Measurements from ENCODE around the gene DPYD.

DPYD gene

DNA sequence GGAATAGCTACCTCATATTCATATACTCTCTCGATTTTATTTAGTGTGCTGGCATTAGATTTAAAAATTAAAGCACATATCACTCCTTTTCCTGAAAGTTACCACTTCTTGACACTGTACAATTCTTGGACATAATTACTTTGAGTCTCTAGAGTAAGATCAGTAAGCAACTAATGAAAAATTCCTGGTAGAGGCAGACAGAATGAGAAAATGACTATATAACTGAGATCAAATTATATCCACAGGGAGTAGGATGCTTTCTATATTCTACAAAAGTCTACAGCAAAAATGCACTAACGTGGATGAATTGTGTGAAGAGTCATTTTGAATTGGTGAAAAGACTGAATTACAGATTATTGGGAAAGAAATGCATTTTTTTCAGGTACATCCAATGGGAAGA lies 753.6 kb downstream of the DPYD start:
- Histone ChIP-seq H3K36me3 (ENCODE audit: control insufficient read depth, insufficient read depth, low read length) (no peaks in the 10 kb centered on the region), H3K4me1 (ENCODE audit: control insufficient read depth, insufficient read depth, low read length) (no peaks in the 10 kb centered on the region), H3K27me3 (ENCODE audit: control insufficient read depth, insufficient read depth, low read length) (no peaks in the 10 kb centered on the region), H3K9ac (ENCODE audit: low read depth, low read length) (no peak overlapping the region), H3K4me3 (ENCODE audit: low read depth, low read length) (no peak overlapping the region), H3K9me3 (ENCODE audit: control insufficient read depth, insufficient read depth, low read length) (no peaks in the 10 kb centered on the region)

GRCh38 chr1:97166626-97167025 lies 754.2 kb downstream of the DPYD start:
- H3K9ac ChIP-seq (ENCODE audit: low read depth, low read length): no peak overlapping the region
- no peaks in the 10 kb centered on the region for H3K27me3 ChIP-seq (ENCODE audit: control insufficient read depth, insufficient read depth, low read length)
- no peaks in the 10 kb centered on the region for H3K4me1 ChIP-seq (ENCODE audit: control insufficient read depth, insufficient read depth, low read length)
- no peaks in the 10 kb centered on the region for H3K36me3 ChIP-seq (ENCODE audit: control insufficient read depth, insufficient read depth, low read length)
- no peak overlapping the region for H3K4me3 ChIP-seq (ENCODE audit: low read depth, low read length)
- H3K9me3 ChIP-seq (ENCODE audit: control insufficient read depth, insufficient read depth, low read length): no peaks in the 10 kb centered on the region

DNA sequence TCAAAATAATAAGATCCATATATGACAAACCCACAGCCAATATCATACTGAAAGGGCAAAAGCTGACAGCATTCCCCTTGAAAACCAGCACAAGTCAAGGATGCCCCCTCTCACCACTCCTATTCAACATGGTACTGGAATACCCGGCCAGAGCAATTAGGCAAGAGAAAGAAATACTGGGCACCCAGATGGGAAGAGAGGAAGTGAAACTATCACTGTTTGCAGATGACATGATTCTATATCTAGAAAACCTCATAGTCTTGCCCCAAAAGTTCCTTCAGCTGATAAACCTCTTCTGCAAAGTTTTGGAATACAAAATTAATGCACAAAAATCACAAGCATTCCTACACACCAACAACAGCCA lies 756.6 kb downstream of the DPYD start:
- Histone ChIP-seq H3K9me3 (ENCODE audit: control insufficient read depth, insufficient read depth, low read length) (no peaks in the 10 kb centered on the region), H3K36me3 (ENCODE audit: control insufficient read depth, insufficient read depth, low read length) (no peaks in the 10 kb centered on the region), H3K9ac (ENCODE audit: low read depth, low read length) (no peak overlapping the region), H3K4me3 (ENCODE audit: low read depth, low read length) (no peak overlapping the region), H3K27me3 (ENCODE audit: control insufficient read depth, insufficient read depth, low read length) (no peaks in the 10 kb centered on the region), H3K4me1 (ENCODE audit: control insufficient read depth, insufficient read depth, low read length) (no peaks in the 10 kb centered on the region)

GRCh38 chr1:97163591-97164275 lies 757.1 kb downstream of the DPYD start:
- no peak overlapping the region for H3K9ac ChIP-seq (ENCODE audit: low read depth, low read length)
- H3K27me3 ChIP-seq (ENCODE audit: control insufficient read depth, insufficient read depth, low read length): no peaks in the 10 kb centered on the region
- no peaks in the 10 kb centered on the region for H3K4me1 ChIP-seq (ENCODE audit: control insufficient read depth, insufficient read depth, low read length)
- H3K9me3 ChIP-seq (ENCODE audit: control insufficient read depth, insufficient read depth, low read length): no peaks in the 10 kb centered on the region
- H3K36me3 ChIP-seq (ENCODE audit: control insufficient read depth, insufficient read depth, low read length): no peaks in the 10 kb centered on the region
- no peak overlapping the region for H3K4me3 ChIP-seq (ENCODE audit: low read depth, low read length)

GRCh38 chr1:97160818-97161217 lies 760.0 kb downstream of the DPYD start:
- no peaks in the 10 kb centered on the region for H3K4me1 ChIP-seq (ENCODE audit: control insufficient read depth, insufficient read depth, low read length)
- no peaks in the 10 kb centered on the region for H3K27me3 ChIP-seq (ENCODE audit: control insufficient read depth, insufficient read depth, low read length)
- no peak overlapping the region for H3K9ac ChIP-seq (ENCODE audit: low read depth, low read length)
- no peak overlapping the region for H3K4me3 ChIP-seq (ENCODE audit: low read depth, low read length)
- H3K36me3 ChIP-seq (ENCODE audit: control insufficient read depth, insufficient read depth, low read length): no peaks in the 10 kb centered on the region
- no peaks in the 10 kb centered on the region for H3K9me3 ChIP-seq (ENCODE audit: control insufficient read depth, insufficient read depth, low read length)

DNA sequence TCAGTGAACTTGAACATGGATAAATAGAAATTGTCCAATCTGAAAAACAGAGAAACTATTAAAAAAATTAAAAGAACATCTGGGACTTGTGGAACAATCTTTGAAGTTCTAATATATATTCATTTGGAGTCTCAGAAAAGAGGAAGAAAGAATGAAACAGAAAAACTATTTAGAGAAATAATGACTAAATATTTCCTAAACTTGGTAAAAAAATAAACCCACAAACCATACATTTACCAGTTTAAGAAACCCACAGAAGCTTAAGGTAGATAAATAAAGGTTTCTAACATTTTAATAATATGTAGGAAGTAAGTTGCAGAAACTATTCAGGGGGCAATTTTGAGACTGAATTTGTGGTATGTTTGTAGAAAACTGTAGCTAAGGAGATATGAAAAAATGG lies 761.5 kb downstream of the DPYD start:
- Histone ChIP-seq H3K9me3 (ENCODE audit: control insufficient read depth, insufficient read depth, low read length) (no peaks in the 10 kb centered on the region), H3K9ac (ENCODE audit: low read depth, low read length) (no peak overlapping the region), H3K4me1 (ENCODE audit: control insufficient read depth, insufficient read depth, low read length) (no peaks in the 10 kb centered on the region), H3K4me3 (ENCODE audit: low read depth, low read length) (no peak overlapping the region), H3K36me3 (ENCODE audit: control insufficient read depth, insufficient read depth, low read length) (no peaks in the 10 kb centered on the region), H3K27me3 (ENCODE audit: control insufficient read depth, insufficient read depth, low read length) (no peaks in the 10 kb centered on the region)

DNA sequence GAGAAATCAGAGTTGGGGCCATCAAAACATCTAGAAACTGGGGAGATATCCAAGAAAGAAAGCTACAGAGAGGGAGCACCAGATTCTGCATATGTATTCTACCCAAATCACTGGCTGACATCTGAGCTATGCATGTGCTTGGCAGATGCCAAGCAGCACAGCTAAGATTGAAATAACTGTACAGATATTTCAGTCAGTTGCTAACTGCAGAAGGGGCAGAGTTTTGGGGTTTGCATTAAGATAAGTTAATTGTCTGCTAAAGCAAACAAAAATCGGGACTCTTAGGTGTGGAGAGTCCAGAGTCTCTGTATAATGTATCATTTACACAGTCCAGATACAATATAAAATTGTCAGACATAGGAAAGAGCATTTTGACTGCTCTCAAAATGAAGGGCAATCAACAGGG lies 762.1 kb downstream of the DPYD start:
- H3K4me1 ChIP-seq (ENCODE audit: control insufficient read depth, insufficient read depth, low read length): no peaks in the 10 kb centered on the region
- no peak overlapping the region for H3K4me3 ChIP-seq (ENCODE audit: low read depth, low read length)
- no peaks in the 10 kb centered on the region for H3K36me3 ChIP-seq (ENCODE audit: control insufficient read depth, insufficient read depth, low read length)
- H3K9me3 ChIP-seq (ENCODE audit: control insufficient read depth, insufficient read depth, low read length): no peaks in the 10 kb centered on the region
- H3K9ac ChIP-seq (ENCODE audit: low read depth, low read length): no peak overlapping the region
- H3K27me3 ChIP-seq (ENCODE audit: control insufficient read depth, insufficient read depth, low read length): no peaks in the 10 kb centered on the region

DNA sequence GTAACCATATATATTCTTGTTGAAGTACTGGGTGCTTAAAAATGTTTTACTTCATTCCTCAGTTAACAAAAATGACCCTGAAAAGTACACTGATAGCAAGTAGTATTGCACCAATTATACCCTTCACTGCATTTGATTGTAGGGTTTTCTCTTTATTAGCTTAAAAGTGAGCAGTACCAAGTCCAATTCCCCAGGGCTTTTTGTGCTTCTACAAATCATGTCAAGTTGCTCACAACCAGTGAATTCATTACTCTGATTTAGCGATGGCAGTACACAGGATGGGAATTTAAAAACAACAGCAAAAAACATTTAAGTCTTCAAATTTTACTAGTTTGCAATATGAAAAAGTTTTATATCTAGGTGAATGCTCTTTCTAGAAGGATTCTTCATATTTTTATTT lies 762.8 kb downstream of the DPYD start:
- Histone ChIP-seq H3K36me3 (ENCODE audit: control insufficient read depth, insufficient read depth, low read length) (no peaks in the 10 kb centered on the region), H3K9ac (ENCODE audit: low read depth, low read length) (no peak overlapping the region), H3K27me3 (ENCODE audit: control insufficient read depth, insufficient read depth, low read length) (no peaks in the 10 kb centered on the region), H3K4me3 (ENCODE audit: low read depth, low read length) (no peak overlapping the region), H3K9me3 (ENCODE audit: control insufficient read depth, insufficient read depth, low read length) (no peaks in the 10 kb centered on the region), H3K4me1 (ENCODE audit: control insufficient read depth, insufficient read depth, low read length) (no peaks in the 10 kb centered on the region)

- Histone ChIP-seq H3K9ac (ENCODE audit: low read depth, low read length) (no peak overlapping the region), H3K4me3 (ENCODE audit: low read depth, low read length) (no peak overlapping the region), H3K9me3 (ENCODE audit: control insufficient read depth, insufficient read depth, low read length) (no peaks in the 10 kb centered on the region), H3K27me3 (ENCODE audit: control insufficient read depth, insufficient read depth, low read length) (no peaks in the 10 kb centered on the region), H3K4me1 (ENCODE audit: control insufficient read depth, insufficient read depth, low read length) (no peaks in the 10 kb centered on the region), H3K36me3 (ENCODE audit: control insufficient read depth, insufficient read depth, low read length) (no peaks in the 10 kb centered on the region)
Measured at GRCh38 chr1:97151651-97152050, 769.2 kb downstream of the DPYD start.

DNA sequence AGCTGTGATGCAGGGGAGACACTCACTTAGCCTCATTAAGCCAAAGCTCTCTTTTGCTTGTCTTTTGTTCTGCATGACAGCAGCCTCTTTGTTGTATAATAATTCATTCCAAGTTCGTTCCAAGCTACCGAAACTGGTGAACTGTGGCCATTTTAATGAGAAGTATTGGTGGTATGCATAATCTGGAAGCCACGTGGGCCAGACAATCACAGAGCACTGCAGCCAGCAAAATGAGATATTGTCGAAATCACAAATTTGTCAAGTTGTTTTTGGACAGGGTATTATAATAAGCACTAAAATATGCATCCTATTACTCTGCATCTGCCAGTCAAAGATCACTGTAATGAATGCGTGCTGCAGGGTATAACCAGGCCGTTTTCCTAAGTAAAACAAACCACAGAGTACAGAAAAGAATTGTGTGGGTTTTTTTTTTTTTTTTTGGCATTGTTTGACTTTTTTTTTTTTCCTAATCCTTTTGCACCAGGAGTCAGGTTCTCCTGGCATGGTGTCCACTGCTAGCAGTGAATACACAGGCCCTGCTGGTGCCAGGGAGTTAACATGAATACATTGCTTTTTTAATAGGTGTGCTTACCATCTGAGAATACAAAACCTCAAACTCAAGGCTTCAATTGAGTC lies 775.4 kb downstream of the DPYD start:
- no peak overlapping the region for H3K4me3 ChIP-seq (ENCODE audit: low read depth, low read length)
- H3K9ac ChIP-seq (ENCODE audit: low read depth, low read length): no peak overlapping the region
- H3K4me1 ChIP-seq (ENCODE audit: control insufficient read depth, insufficient read depth, low read length): no peaks in the 10 kb centered on the region
- no peaks in the 10 kb centered on the region for H3K36me3 ChIP-seq (ENCODE audit: control insufficient read depth, insufficient read depth, low read length)
- no peaks in the 10 kb centered on the region for H3K9me3 ChIP-seq (ENCODE audit: control insufficient read depth, insufficient read depth, low read length)
- H3K27me3 ChIP-seq (ENCODE audit: control insufficient read depth, insufficient read depth, low read length): no peaks in the 10 kb centered on the region

DNA sequence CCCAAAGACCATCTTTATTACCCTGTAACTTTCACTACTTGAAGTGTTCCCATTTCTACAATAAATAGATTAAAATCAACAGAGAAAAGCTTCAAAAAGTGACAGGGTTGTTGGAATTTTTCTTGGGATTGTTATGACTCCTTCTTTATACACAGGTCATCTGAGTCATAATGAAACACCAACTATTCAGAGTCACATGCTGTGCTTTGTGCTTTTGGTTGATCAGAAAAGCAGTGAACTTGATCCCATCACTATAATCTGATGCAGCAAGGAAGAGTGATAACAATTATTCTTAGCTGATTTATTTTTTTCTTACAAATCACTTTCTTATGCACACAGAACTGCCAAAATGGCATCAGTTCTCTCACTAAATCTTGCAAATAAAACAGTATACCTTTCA lies 776.3 kb downstream of the DPYD start:
- Histone ChIP-seq H3K9me3 (ENCODE audit: control insufficient read depth, insufficient read depth, low read length) (no peaks in the 10 kb centered on the region), H3K4me3 (ENCODE audit: low read depth, low read length) (no peak overlapping the region), H3K36me3 (ENCODE audit: control insufficient read depth, insufficient read depth, low read length) (no peaks in the 10 kb centered on the region), H3K9ac (ENCODE audit: low read depth, low read length) (no peak overlapping the region), H3K4me1 (ENCODE audit: control insufficient read depth, insufficient read depth, low read length) (no peaks in the 10 kb centered on the region), H3K27me3 (ENCODE audit: control insufficient read depth, insufficient read depth, low read length) (no peaks in the 10 kb centered on the region)

GRCh38 chr1:97143236-97143882 lies 777.5 kb downstream of the DPYD start:
- Histone ChIP-seq H3K4me3 (ENCODE audit: low read depth, low read length) (no peak overlapping the region), H3K9me3 (ENCODE audit: control insufficient read depth, insufficient read depth, low read length) (no peaks in the 10 kb centered on the region), H3K36me3 (ENCODE audit: control insufficient read depth, insufficient read depth, low read length) (no peaks in the 10 kb centered on the region), H3K9ac (ENCODE audit: low read depth, low read length) (no peak overlapping the region), H3K4me1 (ENCODE audit: control insufficient read depth, insufficient read depth, low read length) (no peaks in the 10 kb centered on the region), H3K27me3 (ENCODE audit: control insufficient read depth, insufficient read depth, low read length) (no peaks in the 10 kb centered on the region)

Data from iPS-15b (cell line).